NCI-H524 treated with DMSO at 0.1 percent for 48 hours (cell line): ENCODE results near the gene MYO5A.

Source experiments
- DNase-seq: peaks from one replicate; lab custom pipeline; 2025; lab: John Stamatoyannopoulos, UW

Gene MYO5A

GRCh38 chr15:52329150-52329549 is 199.5 kb downstream of the MYO5A start:
- no peak for DNase-seq

- DNase-seq = no peak
Measured at GRCh38 chr15:52328680-52329079, 200.0 kb downstream of the MYO5A start.

- DNase-seq = peak; percentile 85
Measured at GRCh38 chr15:52326756-52327155, 201.9 kb downstream of the MYO5A start.

GRCh38 chr15:52324109-52324508 is 204.6 kb downstream of the MYO5A start:
- DNase-seq = no peak

GRCh38 chr15:52318729-52319500 is 209.8 kb downstream of the MYO5A start:
- DNase-seq = no peak

GRCh38 chr15:52317688-52318087 is 211.0 kb downstream of the MYO5A start:
- no peak for DNase-seq

- DNase-seq = no peak
Measured at GRCh38 chr15:52317022-52317421, 211.7 kb downstream of the MYO5A start.

- no peak for DNase-seq
Measured at GRCh38 chr15:52309154-52309548, 219.5 kb downstream of the MYO5A start.

GRCh38 chr15:52308446-52309153 is 220.1 kb downstream of the MYO5A start:
- no peak for DNase-seq

- no peak for DNase-seq
Measured at GRCh38 chr15:52307847-52308246, 220.8 kb downstream of the MYO5A start.

- no peak for DNase-seq
Measured at GRCh38 chr15:52306270-52306669, 222.4 kb downstream of the MYO5A start.

- DNase-seq = no peak
Measured at GRCh38 chr15:52303093-52303772, 225.4 kb downstream of the MYO5A start.

GRCh38 chr15:52301265-52301847 is 227.3 kb downstream of the MYO5A start:
- no peak for DNase-seq

GRCh38 chr15:52295421-52296001 is 233.2 kb downstream of the MYO5A start, which contains the start of gene MYO5C:
TSS of gene MYO5C (minus strand) at chr15:52295804. CDS start at chr15:52295636, 168 bp downstream.
- DNase-seq = peak; percentile 67

GRCh38 chr15:52294881-52295420 is 233.7 kb downstream of the MYO5A start:
- no peak for DNase-seq

GRCh38 chr15:52292780-52293392 is 235.8 kb downstream of the MYO5A start:
- no peak for DNase-seq

- DNase-seq = no peak
Measured at GRCh38 chr15:52291204-52291603, 237.5 kb downstream of the MYO5A start.

GRCh38 chr15:52290800-52291199 is 237.9 kb downstream of the MYO5A start:
- no peak for DNase-seq

GRCh38 chr15:52290329-52290728 is 238.4 kb downstream of the MYO5A start:
- no peak for DNase-seq

GRCh38 chr15:52289629-52290081 is 239.0 kb downstream of the MYO5A start:
- no peak for DNase-seq

- DNase-seq = no peak
Measured at GRCh38 chr15:52288986-52289385, 239.7 kb downstream of the MYO5A start.
